B cell (primary cell): Measurements from ENCODE around the gene SEZ6L. TPM values are rescaled to one million over a fixed set of nuclear protein-coding genes. Genes with fewer than 3 reads are reported as not detected.

Experiments
- ATAC-seq: fragments of 200-7000 bp; cut with Tn5 transposase; one replicate; pipeline ENCODE4 v1.10.0; 2021; ENCODE audit warnings: low read depth, mild to moderate bottlenecking, moderate number of reproducible peaks, moderate library complexity
- CTCF ChIA-PET: fragments of 350-600 bp; sonication (Branson Sonifier 250); formaldehyde crosslinking; loops from one replicate; lab custom pipeline; 2021; ENCODE audit warnings: antibody characterized with exemption, inconsistent platforms; lab: Charles Lee
- POLR2A ChIA-PET: fragments of 350-600 bp; sonication (Branson Sonifier 250); formaldehyde crosslinking; loops from one replicate; lab custom pipeline; 2021; ENCODE audit warnings: antibody characterized with exemption; lab: Charles Lee
- DNase-seq: peaks from one replicate; pipeline ENCODE4 v3.0.0; 2013
- H2AFZ ChIP-seq: 2 replicates; pipeline ENCODE4 v1.6.1; 2012; ENCODE audit warnings: mild to moderate bottlenecking, low read depth, low read length; ENCODE audit not compliant: insufficient read depth, poor library complexity, severe bottlenecking
- H3K27ac ChIP-seq, 2 donors: 1 replicate in 1 of 2; 2 replicates in 1 of 2; pipeline ENCODE4 v1.5.1; 2012 to 2013; ENCODE audit warnings: low read length in 2 of 2, mild to moderate bottlenecking in 2 of 2, moderate library complexity in 1 of 2
- H3K27me3 ChIP-seq, 4 experiments: fragments of 200-600 bp in 1 of 4; sonication (generic) in 1 of 4; replicated peaks in 1 of 4; 1 replicate in 2 of 4; 2 replicates in 2 of 4; pipeline versions ENCODE4 v1.6.1 to v1.7.0; 2013 to 2016; ENCODE audit warnings: low read length in 3 of 4, mild to moderate bottlenecking in 2 of 4, mixed read lengths in 1 of 4, moderate library complexity in 1 of 4; ENCODE audit not compliant: insufficient read depth in 4 of 4, control insufficient read depth in 3 of 4; ENCODE audit errors: control extremely low read depth in 1 of 4
- H3K36me3 ChIP-seq, 2 experiments: replicated peaks in 1 of 2; 1 replicate in 1 of 2; 2 replicates in 1 of 2; pipeline versions ENCODE4 v1.6.1 to v1.7.1; 2013; ENCODE audit warnings: low read length in 1 of 2; ENCODE audit not compliant: insufficient read depth in 2 of 2, control insufficient read depth in 1 of 2; ENCODE audit errors: control extremely low read depth in 1 of 2, extremely low read depth in 1 of 2
- H3K4me1 ChIP-seq, 2 donors: fragments of 200-600 bp in 1 of 2; sonication (generic) in 1 of 2; 1 replicate in 1 of 2; 2 replicates in 1 of 2; pipeline versions ENCODE4 v1.5.1 to v1.6.1; 2013 to 2017; ENCODE audit warnings: low read length in 2 of 2; ENCODE audit not compliant: control insufficient read depth in 2 of 2, insufficient read depth in 2 of 2
- H3K4me2 ChIP-seq: replicated peaks from 2 replicates; pipeline ENCODE3; 2012; ENCODE audit warnings: mild to moderate bottlenecking, low read depth, low read length; ENCODE audit not compliant: poor library complexity, severe bottlenecking
- H3K4me3 ChIP-seq, 5 experiments: fragments of 200-600 bp in 1 of 5; sonication (generic) in 1 of 5; 1 replicate in 3 of 5; 2 replicates in 2 of 5; pipeline versions ENCODE4 v1.5.1 to v1.7.0; 2011 to 2016; ENCODE audit warnings: low read length in 4 of 5, mild to moderate bottlenecking in 4 of 5, low read depth in 2 of 5, control low read depth in 1 of 5, moderate library complexity in 1 of 5; ENCODE audit not compliant: insufficient read depth in 1 of 5; ENCODE audit errors: control extremely low read depth in 1 of 5, extremely low read depth in 1 of 5
- H3K79me2 ChIP-seq: fragments of 200-600 bp; sonication (generic); one replicate; pipeline ENCODE4 v1.6.0; 2016; ENCODE audit warnings: low read length; ENCODE audit not compliant: control insufficient read depth, insufficient read depth
- H3K9ac ChIP-seq: fragments of 200-600 bp; sonication (generic); 2 replicates; pipeline ENCODE4 v1.6.1; 2017; ENCODE audit warnings: mild to moderate bottlenecking, low read length, moderate library complexity
- H3K9me3 ChIP-seq, 3 donors: one replicate each; pipeline versions ENCODE4 v1.6.1 to v1.7.1; 2013; ENCODE audit warnings: low read length in 2 of 3; ENCODE audit not compliant: control insufficient read depth in 2 of 3, insufficient read depth in 1 of 3; ENCODE audit errors: control extremely low read depth in 1 of 3
- H4K20me1 ChIP-seq: 2 replicates; pipeline ENCODE4 v1.6.0; 2012; ENCODE audit warnings: mild to moderate bottlenecking, low read length; ENCODE audit not compliant: insufficient read depth, control insufficient read depth, poor library complexity, severe bottlenecking
- H3K27ac Mint-ChIP-seq: one replicate; pipeline ENCODE4 v1.8.0; 2021; ENCODE audit warnings: mixed read lengths
- H3K27me3 Mint-ChIP-seq: one replicate; pipeline ENCODE4 v1.8.0; 2021; ENCODE audit warnings: mixed read lengths
- H3K4me1 Mint-ChIP-seq: one replicate; pipeline ENCODE4 v1.8.0; 2021; ENCODE audit warnings: mixed read lengths
- H3K4me3 Mint-ChIP-seq: one replicate; pipeline ENCODE4 v1.8.0; 2021; ENCODE audit warnings: mixed read lengths
- H3K9me3 Mint-ChIP-seq: one replicate; pipeline ENCODE4 v1.8.0; 2022; ENCODE audit warnings: mixed read lengths; ENCODE audit not compliant: insufficient read depth
- EZH2 ChIP-seq: IDR thresholded peaks from 2 replicates; pipeline ENCODE4 v1.6.1; 2012; ENCODE audit warnings: borderline replicate concordance, low read depth, mild to moderate bottlenecking, moderate library complexity, low read length; ENCODE audit not compliant: insufficient read depth, poor library complexity, severe bottlenecking
- WGBS: methylation state at CpG from one replicate; pipeline ENCODE4 v1.1.5; 2013; ENCODE audit warnings: missing lambda C conversion rate; ENCODE audit not compliant: insufficient coverage; 5-methylcytosine and 5-hydroxymethylcytosine counted together
- intact Hi-C: fragments of 100-400 bp; cut with micrococcal nuclease; formaldehyde crosslinking; loops from one replicate; pipeline ENCODE4 v1.10.0; 2022
- polyA plus RNA-seq: library from polyadenylated mRNA; depleted of rRNA; stranded (reverse); fragments of >200 nt; gene quantifications from 2 replicates; pipeline ENCODE4 v1.2.3, GENCODE V29; 2012
- total RNA-seq, 2 donors: library from RNA; stranded (reverse); fragments of 120-200 nt in 1 of 2; gene quantifications; 1 replicate in 1 of 2; 2 replicates in 1 of 2; pipeline versions ENCODE4 v1.2.3 to v1.2.4, GENCODE V29; 2013 to 2022
- TF ChIP-seq, protein P1 (sequence below): fragments of 200-600 bp; IDR thresholded peaks from one replicate; pipeline ENCODE4 v1.8.0; 2022; ENCODE audit warnings: antibody characterized with exemption, mild to moderate bottlenecking

The SEZ6L gene
- total and polyA plus RNA-seq, 2 donors (not counting 1 experiment from before 2014, with no cell fraction given), result 0.04 TPM; not detected in 1

DNA sequence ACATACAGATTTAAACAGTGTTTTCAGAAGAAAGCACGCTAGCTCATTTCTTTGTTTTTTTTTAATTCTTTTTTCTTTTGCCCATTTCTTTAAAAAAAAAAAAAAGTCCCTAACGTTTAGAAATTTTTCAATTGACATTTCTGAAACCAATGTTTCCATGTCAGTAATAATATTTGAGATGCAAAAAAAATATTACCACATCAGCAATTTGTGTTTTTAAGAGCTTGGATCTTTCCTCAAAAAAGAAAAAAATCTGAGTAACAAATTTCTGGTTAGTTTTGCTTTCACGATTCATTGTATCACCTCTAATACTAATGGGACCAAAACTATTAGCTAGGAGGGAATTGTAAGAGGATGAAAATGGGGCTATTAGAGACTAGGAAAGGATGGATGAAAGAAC is 219.9 kb downstream of the SEZ6L start:
- intact Hi-C loops, result no loop called here
- Histone ChIP-seq H3K36me3 (no peaks in the 10 kb centered on the region), H3K9ac (no peak overlapping the region), H3K4me2 (no peak overlapping the region), H3K9me3 (no peaks in the 10 kb centered on the region), H3K27ac (no peak overlapping the region), H4K20me1 (no peaks in the 10 kb centered on the region), H3K79me2 (no peaks in the 10 kb centered on the region), H2AFZ (no peak overlapping the region), H3K27me3 (peaks cover 0 to 13% (median 6%) of the 10 kb centered on the region in 4 experiments), H3K4me3 (no peak overlapping the region), H3K4me1 (no peaks in the 10 kb centered on the region)
- TF ChIP-seq, protein P1, sequence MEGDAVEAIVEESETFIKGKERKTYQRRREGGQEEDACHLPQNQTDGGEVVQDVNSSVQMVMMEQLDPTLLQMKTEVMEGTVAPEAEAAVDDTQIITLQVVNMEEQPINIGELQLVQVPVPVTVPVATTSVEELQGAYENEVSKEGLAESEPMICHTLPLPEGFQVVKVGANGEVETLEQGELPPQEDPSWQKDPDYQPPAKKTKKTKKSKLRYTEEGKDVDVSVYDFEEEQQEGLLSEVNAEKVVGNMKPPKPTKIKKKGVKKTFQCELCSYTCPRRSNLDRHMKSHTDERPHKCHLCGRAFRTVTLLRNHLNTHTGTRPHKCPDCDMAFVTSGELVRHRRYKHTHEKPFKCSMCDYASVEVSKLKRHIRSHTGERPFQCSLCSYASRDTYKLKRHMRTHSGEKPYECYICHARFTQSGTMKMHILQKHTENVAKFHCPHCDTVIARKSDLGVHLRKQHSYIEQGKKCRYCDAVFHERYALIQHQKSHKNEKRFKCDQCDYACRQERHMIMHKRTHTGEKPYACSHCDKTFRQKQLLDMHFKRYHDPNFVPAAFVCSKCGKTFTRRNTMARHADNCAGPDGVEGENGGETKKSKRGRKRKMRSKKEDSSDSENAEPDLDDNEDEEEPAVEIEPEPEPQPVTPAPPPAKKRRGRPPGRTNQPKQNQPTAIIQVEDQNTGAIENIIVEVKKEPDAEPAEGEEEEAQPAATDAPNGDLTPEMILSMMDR, result no peak
- TF ChIP-seq EZH2, result no peak
- H3K27me3 Mint-ChIP-seq, result peaks cover 27% of the 10 kb centered on the region
- DNase-seq (no peak), ATAC-seq (no peak)
- CTCF ChIA-PET, result interaction anchor here (0.9 to 4.6 kb wide), 3 partner anchors 8 to 72 kb away, joined by 4 to 32 read pairs (median 4); no protein-coding TSS in a partner anchor
- H3K9me3 Mint-ChIP-seq, result no peaks in the 10 kb centered on the region
- H3K27ac Mint-ChIP-seq, result no peak overlapping the region
- H3K4me1 Mint-ChIP-seq, result no peaks in the 10 kb centered on the region
- H3K4me3 Mint-ChIP-seq, result no peak overlapping the region
- WGBS, result no CpG with 5 or more reads among the region's 3 CpGs
- POLR2A ChIA-PET, result no interaction called here

DNA sequence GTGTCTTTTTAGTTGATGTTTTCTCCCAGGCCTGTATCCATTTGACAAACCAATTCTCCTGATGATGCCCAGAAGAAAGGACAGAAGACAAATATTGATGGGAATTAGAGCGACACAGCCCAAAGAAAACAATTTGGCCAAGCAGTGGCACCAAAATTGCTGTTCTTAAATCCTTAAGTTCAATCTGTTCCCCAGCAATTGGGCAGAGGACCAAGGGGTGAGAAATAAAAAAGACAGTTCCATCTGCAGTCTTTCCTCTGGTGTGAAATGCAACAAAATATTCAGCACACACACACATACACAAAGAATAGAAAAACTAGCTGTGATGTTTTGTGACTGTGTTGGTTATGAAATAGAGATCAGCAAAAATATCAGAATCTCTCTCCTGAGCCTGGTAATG is 221.8 kb downstream of the SEZ6L start:
- peaks cover 20% of the 10 kb centered on the region for H3K27me3 Mint-ChIP-seq
- Histone ChIP-seq H2AFZ (no peak overlapping the region), H3K4me1 (no peaks in the 10 kb centered on the region), H4K20me1 (no peaks in the 10 kb centered on the region), H3K27me3 (peaks cover 0 to 14% (median 6%) of the 10 kb centered on the region in 4 experiments), H3K27ac (no peak overlapping the region), H3K4me2 (no peak overlapping the region), H3K9ac (no peak overlapping the region), H3K79me2 (no peaks in the 10 kb centered on the region), H3K9me3 (no peaks in the 10 kb centered on the region), H3K36me3 (no peaks in the 10 kb centered on the region), H3K4me3 (no peak overlapping the region)
- ChIA-PET POLR2A (no interaction called here), CTCF (interaction anchor here (0.8 to 4.6 kb wide), 2 partner anchors 26 to 70 kb away, joined by 3 to 32 read pairs; no protein-coding TSS in a partner anchor)
- H3K4me3 Mint-ChIP-seq, result no peak overlapping the region
- H3K27ac Mint-ChIP-seq, result no peak overlapping the region
- no peaks in the 10 kb centered on the region for H3K9me3 Mint-ChIP-seq
- no peak for DNase-seq
- no peak for ATAC-seq
- WGBS, result 100% methylated on average over 1 of the region's 1 CpG
- no peaks in the 10 kb centered on the region for H3K4me1 Mint-ChIP-seq
- intact Hi-C loops, result no loop called here
- TF ChIP-seq EZH2, result no peak
- TF ChIP-seq, protein P1, result no peak
